ENCODE measurements around the gene WDFY4. TPM values are rescaled to one million over a fixed set of nuclear protein-coding genes. Genes with fewer than 3 reads are reported as not detected.

WDFY4 gene
- total and polyA plus RNA-seq, 2 donors (not counting 3 experiments of a cell fraction or from before 2014, with no cell fraction given), result 10.1 to 10.2 TPM

GRCh38 chr10:48931188-48931587 lies 246.5 kb downstream of the WDFY4 start:
- no peak overlapping the region for H2AFZ ChIP-seq (ENCODE audit: low read depth, low read length)
- dilution Hi-C loops (cut with MboI; ENCODE audit: extremely low pct_ligation_motif_present, low sequenced_read_pairs), result no loop called here
- POLR2A ChIA-PET, result no interaction called here
- FAIRE-seq (no peak), DNase-seq (ENCODE audit: low read depth, low spot score) (no peak)
- no peaks in the 10 kb centered on the region for H3K36me3 ChIP-seq (ENCODE audit: control insufficient read depth in 2 of 2, extremely low read depth in 1 of 2, insufficient read depth in 2 of 2, low read length in 2 of 2)
- BruUV-seq (replicated peaks), result no TSS peak
- H3K9me1 ChIP-seq (replicated peaks; ENCODE audit: control insufficient read depth, extremely low read depth, insufficient read depth, low read length), result no peaks in the 10 kb centered on the region
- H3K27me3 ChIP-seq (ENCODE audit: control insufficient read depth in 2 of 2, insufficient read depth in 2 of 2, low read length in 2 of 2), result peaks cover 0 to 7% of the 10 kb centered on the region in 2 experiments
- H3K27ac ChIP-seq (ENCODE audit: insufficient read depth, low read depth, low read length), result no peak overlapping the region
- intact Hi-C loops (cut with micrococcal nuclease), result no loop called here
- H3K79me2 ChIP-seq (ENCODE audit: control insufficient read depth, insufficient read depth, low read length), result no peaks in the 10 kb centered on the region
- TF ChIP-seq POLR2A (IDR thresholded peaks at IDR 0.05; ENCODE audit: low read depth, low read length), result no peak
- TF ChIP-seq JUN (IDR thresholded peaks at IDR 0.05; ENCODE audit: borderline replicate concordance, insufficient read depth, insufficient read length, low read depth), result no peak
- no peak for TF ChIP-seq EZH2 (IDR thresholded peaks at IDR 0.05; ENCODE audit: borderline replicate concordance, low read depth, low read length, severe bottlenecking)
- TF ChIP-seq GATA2 (IDR thresholded peaks at IDR 0.05; ENCODE audit: insufficient read depth, insufficient read length, low read depth, low read length), result no peak
- no peak for TF ChIP-seq MAX (IDR thresholded peaks at IDR 0.05; ENCODE audit: insufficient read depth, insufficient read length)
- no peak for TF ChIP-seq POLR2AphosphoS5 (IDR thresholded peaks at IDR 0.05; ENCODE audit: insufficient read depth, low read depth, low read length)
- TF ChIP-seq, protein P1, sequence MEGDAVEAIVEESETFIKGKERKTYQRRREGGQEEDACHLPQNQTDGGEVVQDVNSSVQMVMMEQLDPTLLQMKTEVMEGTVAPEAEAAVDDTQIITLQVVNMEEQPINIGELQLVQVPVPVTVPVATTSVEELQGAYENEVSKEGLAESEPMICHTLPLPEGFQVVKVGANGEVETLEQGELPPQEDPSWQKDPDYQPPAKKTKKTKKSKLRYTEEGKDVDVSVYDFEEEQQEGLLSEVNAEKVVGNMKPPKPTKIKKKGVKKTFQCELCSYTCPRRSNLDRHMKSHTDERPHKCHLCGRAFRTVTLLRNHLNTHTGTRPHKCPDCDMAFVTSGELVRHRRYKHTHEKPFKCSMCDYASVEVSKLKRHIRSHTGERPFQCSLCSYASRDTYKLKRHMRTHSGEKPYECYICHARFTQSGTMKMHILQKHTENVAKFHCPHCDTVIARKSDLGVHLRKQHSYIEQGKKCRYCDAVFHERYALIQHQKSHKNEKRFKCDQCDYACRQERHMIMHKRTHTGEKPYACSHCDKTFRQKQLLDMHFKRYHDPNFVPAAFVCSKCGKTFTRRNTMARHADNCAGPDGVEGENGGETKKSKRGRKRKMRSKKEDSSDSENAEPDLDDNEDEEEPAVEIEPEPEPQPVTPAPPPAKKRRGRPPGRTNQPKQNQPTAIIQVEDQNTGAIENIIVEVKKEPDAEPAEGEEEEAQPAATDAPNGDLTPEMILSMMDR (IDR thresholded peaks at IDR 0.05; ENCODE audit: extremely low read depth in 1 of 2, insufficient read depth in 1 of 2, low read depth in 1 of 2, low read length in 2 of 2), result no peak
- TF ChIP-seq MYC (IDR thresholded peaks at IDR 0.05; ENCODE audit: low read depth, low read length), result no peak
- no peak for TF ChIP-seq FOS (IDR thresholded peaks at IDR 0.05; ENCODE audit: borderline replicate concordance, insufficient read depth, low read length)
- no peaks in the 10 kb centered on the region for H4K20me1 ChIP-seq (replicated peaks; ENCODE audit: control insufficient read depth, extremely low read depth, insufficient read depth, low read length)
- H3K9me3 ChIP-seq (replicated peaks; ENCODE audit: control insufficient read depth, insufficient read depth, low read length), result no peaks in the 10 kb centered on the region
- CTCF ChIA-PET, result no interaction called here
- H3K9ac ChIP-seq (replicated peaks; ENCODE audit: extremely low read depth, insufficient read depth, low read length), result no peak overlapping the region
- no peak overlapping the region for H3K4me2 ChIP-seq (ENCODE audit: insufficient read depth, low read length)
- no peaks in the 10 kb centered on the region for H3K4me1 ChIP-seq (ENCODE audit: control insufficient read depth, extremely low read depth, insufficient read depth, low read length)
- H3K4me3 ChIP-seq (replicated peaks in 1 of 3; ENCODE audit: insufficient read depth in 1 of 3, low read depth in 1 of 3, low read length in 3 of 3), result no peak overlapping the region
